WTC11 (cell line): ENCODE results near the gene TARBP1. TPM values are rescaled to one million over a fixed set of nuclear protein-coding genes. Genes with fewer than 3 reads are reported as not detected.

ENCODE experiments used
- ATAC-seq: fragments of 200-7000 bp; cut with Tn5 transposase; 2 replicates; pipeline ENCODE4 v1.10.0; 2021; ENCODE audit warnings: mild to moderate bottlenecking, moderate library complexity
- CTCF ChIA-PET: fragments of 300-600 bp; sonication (Branson Sonifier 250); formaldehyde crosslinking; loops from one replicate; lab custom pipeline; 2021; ENCODE audit warnings: antibody characterized with exemption; lab: Charles Lee
- POLR2A ChIA-PET: fragments of 350-600 bp; sonication (Branson Sonifier 250); formaldehyde crosslinking; loops from one replicate; lab custom pipeline; 2021; ENCODE audit warnings: antibody characterized with exemption; lab: Charles Lee
- DNase-seq: peaks from one replicate; pipeline ENCODE4 v3.0.0; 2021; ENCODE audit warnings: low spot score
- H3K27ac Mint-ChIP-seq: 2 replicates; pipeline ENCODE4 v1.8.0; 2021; ENCODE audit warnings: mixed read lengths
- H3K27me3 Mint-ChIP-seq: 2 replicates; pipeline ENCODE4 v1.8.0; 2021; ENCODE audit warnings: low read depth, mild to moderate bottlenecking, moderate library complexity, mixed read lengths
- H3K36me3 Mint-ChIP-seq: 2 replicates; pipeline ENCODE4 v1.8.0; 2021; ENCODE audit warnings: mixed read lengths
- H3K4me1 Mint-ChIP-seq: 2 replicates; pipeline ENCODE4 v1.8.0; 2022; ENCODE audit warnings: mixed read lengths
- H3K4me3 Mint-ChIP-seq: 2 replicates; pipeline ENCODE4 v1.8.0; 2021; ENCODE audit warnings: mild to moderate bottlenecking, moderate library complexity, mixed read lengths
- H3K9me3 Mint-ChIP-seq: 2 replicates; pipeline ENCODE4 v1.8.0; 2021; ENCODE audit warnings: mixed read lengths
- E2F4 ChIP-seq: sonication (generic); formaldehyde crosslinking; IDR thresholded peaks from 2 replicates; pipeline ENCODE4 v1.8.1; 2022; ENCODE audit warnings: low read depth, mild to moderate bottlenecking, moderate library complexity, missing genetic modification reagents, borderline replicate concordance
- GRHL2 ChIP-seq: fragments of 250-450 bp; sonication (Bioruptor Pico); IDR thresholded peaks from 2 replicates; pipeline ENCODE4 v1.8.0; 2022; ENCODE audit warnings: mild to moderate bottlenecking, moderate library complexity; ENCODE audit not compliant: insufficient replicate concordance, severe bottlenecking
- GTF2I ChIP-seq: fragments of 250-450 bp; sonication (Bioruptor Pico); conservative IDR thresholded peaks from 2 replicates; pipeline ENCODE4 v1.4.0; 2021; ENCODE audit warnings: mild to moderate bottlenecking
- IRF2 ChIP-seq: sonication (generic); formaldehyde crosslinking; IDR thresholded peaks from 2 replicates; pipeline ENCODE4 v1.8.0; 2022; ENCODE audit warnings: low read depth, missing genetic modification reagents, borderline replicate concordance
- NFATC4 ChIP-seq: fragments of 250-450 bp; sonication (Bioruptor Pico); IDR thresholded peaks from 2 replicates; pipeline ENCODE4 v1.9.0; 2021; ENCODE audit warnings: mild to moderate bottlenecking
- NR1H2 ChIP-seq: sonication (generic); formaldehyde crosslinking; IDR thresholded peaks from 2 replicates; pipeline ENCODE4 v1.9.0; 2021; ENCODE audit warnings: mild to moderate bottlenecking, moderate library complexity, missing genetic modification reagents
- PRRX2 ChIP-seq: fragments of 250-450 bp; sonication (Bioruptor Pico); IDR thresholded peaks from 2 replicates; pipeline ENCODE4 v1.8.0; 2021; ENCODE audit warnings: mild to moderate bottlenecking
- TEAD1 ChIP-seq: sonication (generic); formaldehyde crosslinking; IDR thresholded peaks from 2 replicates; pipeline ENCODE4 v1.8.0; 2022; ENCODE audit warnings: mild to moderate bottlenecking, missing genetic modification reagents
- USF2 ChIP-seq: sonication (generic); formaldehyde crosslinking; IDR thresholded peaks from 2 replicates; pipeline ENCODE4 v1.8.1; 2023; ENCODE audit warnings: mild to moderate bottlenecking, missing genetic modification reagents, moderate library complexity
- ZNF121 ChIP-seq: sonication (generic); formaldehyde crosslinking; IDR thresholded peaks from 2 replicates; pipeline ENCODE4 v1.8.0; 2023; ENCODE audit warnings: missing genetic modification reagents
- ZNF263 ChIP-seq: sonication (generic); formaldehyde crosslinking; IDR thresholded peaks from 2 replicates; pipeline ENCODE4 v1.8.1; 2022; ENCODE audit warnings: low read depth, mild to moderate bottlenecking, moderate library complexity, missing genetic modification reagents
- ZNF416 ChIP-seq: fragments of 250-450 bp; sonication (Bioruptor Pico); IDR thresholded peaks from 2 replicates; pipeline ENCODE4 v1.9.0; 2021; ENCODE audit warnings: mild to moderate bottlenecking, inconsistent platforms
- total RNA-seq: library from RNA; stranded (reverse); gene quantifications from 3 replicates; pipeline ENCODE4 v1.2.3, GENCODE V29; 2021
- TF ChIP-seq, protein P1 (sequence below): fragments of 200-600 bp; IDR thresholded peaks from 2 replicates; pipeline ENCODE4 v1.8.0; 2022; ENCODE audit warnings: antibody characterized with exemption
- TF ChIP-seq, protein P2 (sequence below): fragments of 250-450 bp; sonication (Bioruptor Pico); IDR thresholded peaks from 2 replicates; pipeline ENCODE4 v1.9.0; 2021; ENCODE audit warnings: mild to moderate bottlenecking
- TF ChIP-seq, protein P3 (sequence below): sonication (generic); formaldehyde crosslinking; IDR thresholded peaks from 2 replicates; pipeline ENCODE4 v1.8.0; 2023; ENCODE audit warnings: missing genetic modification reagents, mild to moderate bottlenecking, borderline replicate concordance

Gene TARBP1
- total RNA-seq, 1 experiment from 2014 or later: 24.0 TPM

- peaks cover 10% of the 10 kb centered on the region for H3K9me3 Mint-ChIP-seq
These were observed 41.4 kb downstream of the TARBP1 start for GRCh38 chr1:234437423-234438171.

DNA sequence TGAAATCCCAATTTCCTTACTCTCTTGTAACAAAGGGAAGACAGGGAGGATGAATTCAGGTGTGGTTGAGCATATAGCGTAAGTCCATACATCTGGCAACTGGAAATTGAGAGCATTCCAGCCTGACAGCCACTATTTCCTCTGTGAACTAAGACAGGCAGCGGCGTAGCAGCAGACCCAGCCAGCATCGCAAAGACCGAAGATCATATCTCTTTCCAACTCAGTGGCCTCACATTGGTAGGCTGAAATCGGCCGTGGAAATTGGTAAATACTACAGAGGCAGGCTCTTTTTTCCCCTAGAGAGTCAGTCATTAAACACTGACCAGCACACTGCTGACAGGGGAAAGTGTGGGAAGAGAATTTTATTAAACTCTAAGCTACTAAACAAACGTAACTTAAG lies 43.4 kb downstream of the TARBP1 start:
- no peaks in the 10 kb centered on the region for H3K4me1 Mint-ChIP-seq
- POLR2A ChIA-PET: no interaction called here
- no peak for ATAC-seq
- no peak overlapping the region for H3K4me3 Mint-ChIP-seq
- no peaks in the 10 kb centered on the region for H3K27me3 Mint-ChIP-seq
- CTCF ChIA-PET: no interaction called here
- DNase-seq: no peak
- peaks cover 7% of the 10 kb centered on the region for H3K9me3 Mint-ChIP-seq
- peaks cover 21% of the 10 kb centered on the region for H3K36me3 Mint-ChIP-seq
- H3K27ac Mint-ChIP-seq: no peak overlapping the region
- TF ChIP-seq, protein P1, sequence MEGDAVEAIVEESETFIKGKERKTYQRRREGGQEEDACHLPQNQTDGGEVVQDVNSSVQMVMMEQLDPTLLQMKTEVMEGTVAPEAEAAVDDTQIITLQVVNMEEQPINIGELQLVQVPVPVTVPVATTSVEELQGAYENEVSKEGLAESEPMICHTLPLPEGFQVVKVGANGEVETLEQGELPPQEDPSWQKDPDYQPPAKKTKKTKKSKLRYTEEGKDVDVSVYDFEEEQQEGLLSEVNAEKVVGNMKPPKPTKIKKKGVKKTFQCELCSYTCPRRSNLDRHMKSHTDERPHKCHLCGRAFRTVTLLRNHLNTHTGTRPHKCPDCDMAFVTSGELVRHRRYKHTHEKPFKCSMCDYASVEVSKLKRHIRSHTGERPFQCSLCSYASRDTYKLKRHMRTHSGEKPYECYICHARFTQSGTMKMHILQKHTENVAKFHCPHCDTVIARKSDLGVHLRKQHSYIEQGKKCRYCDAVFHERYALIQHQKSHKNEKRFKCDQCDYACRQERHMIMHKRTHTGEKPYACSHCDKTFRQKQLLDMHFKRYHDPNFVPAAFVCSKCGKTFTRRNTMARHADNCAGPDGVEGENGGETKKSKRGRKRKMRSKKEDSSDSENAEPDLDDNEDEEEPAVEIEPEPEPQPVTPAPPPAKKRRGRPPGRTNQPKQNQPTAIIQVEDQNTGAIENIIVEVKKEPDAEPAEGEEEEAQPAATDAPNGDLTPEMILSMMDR: no peak
- TF ChIP-seq ZNF263 (CRISPR knock-in tag) (no peak), E2F4 (CRISPR knock-in tag) (no peak), NFATC4 (CRISPR knock-in tag) (no peak), GTF2I (CRISPR knock-in tag) (no peak), ZNF416 (CRISPR knock-in tag) (no peak), PRRX2 (no peak), IRF2 (CRISPR knock-in tag) (no peak), ZNF121 (CRISPR knock-in tag) (no peak), USF2 (CRISPR knock-in tag) (no peak), NR1H2 (CRISPR knock-in tag) (no peak)
- TF ChIP-seq, protein P2, sequence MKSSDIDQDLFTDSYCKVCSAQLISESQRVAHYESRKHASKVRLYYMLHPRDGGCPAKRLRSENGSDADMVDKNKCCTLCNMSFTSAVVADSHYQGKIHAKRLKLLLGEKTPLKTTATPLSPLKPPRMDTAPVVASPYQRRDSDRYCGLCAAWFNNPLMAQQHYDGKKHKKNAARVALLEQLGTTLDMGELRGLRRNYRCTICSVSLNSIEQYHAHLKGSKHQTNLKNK (CRISPR knock-in tag): no peak

More at GRCh38 chr1:234437423-234438171, 41.4 kb downstream of the TARBP1 start:
- CTCF ChIA-PET: interaction anchor here (0.6 kb wide), 1 partner anchor 9 kb away, joined by 3 read pairs; no protein-coding TSS in a partner anchor
- no peak for ATAC-seq
- no peak for DNase-seq
- H3K27ac Mint-ChIP-seq: no peak overlapping the region
- TF ChIP-seq, protein P3, sequence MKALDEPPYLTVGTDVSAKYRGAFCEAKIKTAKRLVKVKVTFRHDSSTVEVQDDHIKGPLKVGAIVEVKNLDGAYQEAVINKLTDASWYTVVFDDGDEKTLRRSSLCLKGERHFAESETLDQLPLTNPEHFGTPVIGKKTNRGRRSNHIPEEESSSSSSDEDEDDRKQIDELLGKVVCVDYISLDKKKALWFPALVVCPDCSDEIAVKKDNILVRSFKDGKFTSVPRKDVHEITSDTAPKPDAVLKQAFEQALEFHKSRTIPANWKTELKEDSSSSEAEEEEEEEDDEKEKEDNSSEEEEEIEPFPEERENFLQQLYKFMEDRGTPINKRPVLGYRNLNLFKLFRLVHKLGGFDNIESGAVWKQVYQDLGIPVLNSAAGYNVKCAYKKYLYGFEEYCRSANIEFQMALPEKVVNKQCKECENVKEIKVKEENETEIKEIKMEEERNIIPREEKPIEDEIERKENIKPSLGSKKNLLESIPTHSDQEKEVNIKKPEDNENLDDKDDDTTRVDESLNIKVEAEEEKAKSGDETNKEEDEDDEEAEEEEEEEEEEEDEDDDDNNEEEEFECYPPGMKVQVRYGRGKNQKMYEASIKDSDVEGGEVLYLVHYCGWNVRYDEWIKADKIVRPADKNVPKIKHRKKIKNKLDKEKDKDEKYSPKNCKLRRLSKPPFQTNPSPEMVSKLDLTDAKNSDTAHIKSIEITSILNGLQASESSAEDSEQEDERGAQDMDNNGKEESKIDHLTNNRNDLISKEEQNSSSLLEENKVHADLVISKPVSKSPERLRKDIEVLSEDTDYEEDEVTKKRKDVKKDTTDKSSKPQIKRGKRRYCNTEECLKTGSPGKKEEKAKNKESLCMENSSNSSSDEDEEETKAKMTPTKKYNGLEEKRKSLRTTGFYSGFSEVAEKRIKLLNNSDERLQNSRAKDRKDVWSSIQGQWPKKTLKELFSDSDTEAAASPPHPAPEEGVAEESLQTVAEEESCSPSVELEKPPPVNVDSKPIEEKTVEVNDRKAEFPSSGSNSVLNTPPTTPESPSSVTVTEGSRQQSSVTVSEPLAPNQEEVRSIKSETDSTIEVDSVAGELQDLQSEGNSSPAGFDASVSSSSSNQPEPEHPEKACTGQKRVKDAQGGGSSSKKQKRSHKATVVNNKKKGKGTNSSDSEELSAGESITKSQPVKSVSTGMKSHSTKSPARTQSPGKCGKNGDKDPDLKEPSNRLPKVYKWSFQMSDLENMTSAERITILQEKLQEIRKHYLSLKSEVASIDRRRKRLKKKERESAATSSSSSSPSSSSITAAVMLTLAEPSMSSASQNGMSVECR (CRISPR knock-in tag): no peak
- TF ChIP-seq GRHL2 (no peak), TEAD1 (CRISPR knock-in tag) (no peak)
- TF ChIP-seq, all 79 proteins: peak for 0
- H3K36me3 Mint-ChIP-seq: peaks cover 23% of the 10 kb centered on the region
- no peak overlapping the region for H3K4me3 Mint-ChIP-seq
- no peaks in the 10 kb centered on the region for H3K27me3 Mint-ChIP-seq
- H3K4me1 Mint-ChIP-seq: no peaks in the 10 kb centered on the region
- POLR2A ChIA-PET: interaction anchor here (0.6 kb wide), 1 partner anchor 113 kb away, joined by 3 read pairs; no protein-coding TSS in a partner anchor
